HG03520 (cell line): ENCODE results near the gene APEX2.
"Not testable (repeated sequence)": the region's sequence is repeated elsewhere in the genome, so short reads cannot be mapped to it uniquely, and the experiment has no call there.

Experiments
- ATAC-seq: cut with Tn5 transposase; IDR thresholded peaks from one replicate; pipeline ENCODE4 v1.9.1; 2021; ENCODE audit warnings: mild to moderate bottlenecking, moderate library complexity; ENCODE audit not compliant: unreplicated experiment

APEX2 gene

GRCh38 chrX:55011294-55011693 is 11.1 kb downstream of the APEX2 start:
- no peak for ATAC-seq

- no peak for ATAC-seq
These were observed 14.7 kb downstream of the APEX2 start for GRCh38 chrX:55014897-55015299.

DNA sequence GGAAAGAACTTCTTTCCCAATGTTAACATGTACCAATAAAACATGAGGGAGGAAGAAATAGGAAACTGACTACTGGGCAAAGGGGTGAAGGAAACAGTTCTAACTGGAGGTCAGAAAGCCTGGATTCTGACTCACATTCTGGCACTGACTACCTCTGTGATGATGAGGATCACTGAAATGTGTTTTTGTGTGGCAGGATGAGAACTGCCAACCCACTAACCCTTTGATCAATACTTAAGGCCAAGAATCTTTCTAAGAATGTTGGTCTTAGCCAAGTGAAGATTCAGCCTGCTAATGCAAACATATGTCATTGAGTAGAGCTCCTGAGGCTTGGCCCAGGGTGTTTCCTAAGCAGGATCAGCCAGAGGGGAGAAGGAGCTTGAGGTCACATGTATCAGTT is 26.0 kb downstream of the APEX2 start:
- no peak for ATAC-seq

- ATAC-seq: no peak
These were observed 26.7 kb downstream of the APEX2 start for GRCh38 chrX:55026840-55027239.

GRCh38 chrX:55028040-55028439 is 27.9 kb downstream of the APEX2 start:
- ATAC-seq: no peak

DNA sequence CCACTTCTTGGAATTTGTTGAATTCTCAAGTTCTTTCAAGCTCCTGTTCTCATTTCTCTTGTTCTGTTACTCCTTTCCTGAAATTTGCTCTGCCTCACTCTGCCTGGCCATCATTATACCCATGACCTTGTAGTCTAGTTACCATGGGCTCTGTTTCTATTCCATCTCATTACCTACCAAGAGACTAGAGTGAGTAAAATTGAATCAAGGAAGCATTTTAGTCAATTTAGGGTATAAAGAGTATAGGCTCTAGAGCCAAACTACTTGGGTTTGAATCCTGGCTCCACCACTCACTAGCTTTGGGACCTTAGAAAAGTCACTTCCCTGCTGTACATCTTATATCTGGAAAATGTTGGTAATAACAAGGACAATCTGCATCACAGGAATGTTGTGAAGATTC is 28.4 kb downstream of the APEX2 start:
- no peak for ATAC-seq

DNA sequence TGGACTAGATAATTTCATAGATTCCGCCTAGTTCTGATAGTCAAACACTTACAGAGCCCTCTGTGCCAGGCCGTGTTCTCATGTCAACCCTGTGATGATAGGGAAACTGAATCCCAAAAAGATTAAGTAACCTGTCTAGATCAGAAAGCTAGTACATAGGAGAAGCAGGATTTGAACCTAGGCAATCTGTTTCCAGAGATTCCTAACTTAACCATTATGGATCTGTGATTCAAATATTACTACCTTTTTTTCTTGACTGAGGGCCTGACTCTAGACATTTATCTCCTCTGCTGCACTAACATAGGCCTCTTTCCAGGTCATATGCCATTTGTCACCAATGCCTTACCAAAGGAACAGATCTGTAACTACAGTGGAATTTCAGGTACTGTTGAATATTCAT is 29.1 kb downstream of the APEX2 start:
- no peak for ATAC-seq

GRCh38 chrX:55030271-55031205 is 30.4 kb downstream of the APEX2 start, which contains the start of gene ALAS2:
Gene ALAS2, minus strand, starts transcription at chrX:55030977. Its CDS starts 4,977 bp downstream, at chrX:55026000.
- no peak for ATAC-seq

GRCh38 chrX:55033429-55033828 is 33.3 kb downstream of the APEX2 start:
- no peak for ATAC-seq

DNA sequence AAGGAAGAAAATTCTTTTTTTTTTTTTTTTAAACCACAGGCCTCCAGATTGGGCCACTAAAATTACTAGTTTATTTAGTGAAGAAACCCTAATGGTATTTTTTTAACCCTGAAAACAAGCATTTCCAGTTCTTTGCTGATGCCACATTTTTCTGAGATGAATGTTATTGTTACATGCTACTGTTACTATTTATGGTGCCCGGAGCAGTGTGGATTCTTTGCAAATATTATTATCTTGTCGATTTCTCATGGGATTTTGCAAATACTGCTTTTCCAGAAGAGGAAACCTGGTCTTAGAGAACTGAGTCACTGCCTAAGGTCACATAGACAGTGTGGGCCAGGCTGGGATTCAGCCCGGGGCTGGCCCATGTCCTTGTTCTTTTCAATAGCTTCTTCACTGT is 39.3 kb downstream of the APEX2 start:
- ATAC-seq: no peak

DNA sequence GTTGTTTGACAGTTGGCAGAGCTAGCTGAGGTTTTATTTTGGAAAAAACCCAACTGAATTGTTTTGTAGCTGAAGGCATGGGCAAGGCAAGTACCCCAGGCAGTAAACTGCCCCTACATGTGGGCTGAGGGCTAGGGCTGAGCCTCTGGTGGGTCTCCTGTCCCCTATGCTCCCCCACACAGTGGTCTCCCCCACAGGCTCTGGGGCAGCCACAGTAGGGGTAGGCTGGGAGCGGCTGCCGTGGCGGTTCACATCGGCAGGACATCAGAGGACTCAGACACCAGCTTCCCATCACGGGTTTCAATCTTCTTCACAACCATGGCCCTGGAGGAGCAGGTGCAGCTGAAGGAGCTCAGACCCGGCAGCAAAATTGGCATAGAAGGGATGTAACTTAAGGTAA is 41.4 kb downstream of the APEX2 start:
- ATAC-seq: no peak

DNA sequence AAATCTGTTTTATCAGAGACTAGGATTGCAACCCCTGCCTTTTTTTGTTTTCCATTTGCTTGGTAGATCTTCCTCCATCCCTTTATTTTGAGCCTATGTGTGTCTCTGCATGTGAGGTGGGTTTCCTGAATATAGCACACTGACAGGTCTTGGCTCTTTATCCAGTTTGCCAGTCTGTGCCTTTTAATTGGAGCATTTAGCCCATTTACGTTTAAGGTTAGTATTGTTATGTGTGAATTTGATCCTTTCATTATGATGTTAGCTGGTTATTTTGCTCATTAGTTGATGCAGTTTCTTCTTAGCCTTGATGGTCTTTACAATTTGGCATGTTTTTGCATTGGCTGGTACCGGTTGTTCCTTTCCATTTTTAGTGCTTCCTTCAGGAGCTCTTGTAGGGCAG is 50.4 kb downstream of the APEX2 start:
- not testable (repeated sequence) for ATAC-seq

DNA sequence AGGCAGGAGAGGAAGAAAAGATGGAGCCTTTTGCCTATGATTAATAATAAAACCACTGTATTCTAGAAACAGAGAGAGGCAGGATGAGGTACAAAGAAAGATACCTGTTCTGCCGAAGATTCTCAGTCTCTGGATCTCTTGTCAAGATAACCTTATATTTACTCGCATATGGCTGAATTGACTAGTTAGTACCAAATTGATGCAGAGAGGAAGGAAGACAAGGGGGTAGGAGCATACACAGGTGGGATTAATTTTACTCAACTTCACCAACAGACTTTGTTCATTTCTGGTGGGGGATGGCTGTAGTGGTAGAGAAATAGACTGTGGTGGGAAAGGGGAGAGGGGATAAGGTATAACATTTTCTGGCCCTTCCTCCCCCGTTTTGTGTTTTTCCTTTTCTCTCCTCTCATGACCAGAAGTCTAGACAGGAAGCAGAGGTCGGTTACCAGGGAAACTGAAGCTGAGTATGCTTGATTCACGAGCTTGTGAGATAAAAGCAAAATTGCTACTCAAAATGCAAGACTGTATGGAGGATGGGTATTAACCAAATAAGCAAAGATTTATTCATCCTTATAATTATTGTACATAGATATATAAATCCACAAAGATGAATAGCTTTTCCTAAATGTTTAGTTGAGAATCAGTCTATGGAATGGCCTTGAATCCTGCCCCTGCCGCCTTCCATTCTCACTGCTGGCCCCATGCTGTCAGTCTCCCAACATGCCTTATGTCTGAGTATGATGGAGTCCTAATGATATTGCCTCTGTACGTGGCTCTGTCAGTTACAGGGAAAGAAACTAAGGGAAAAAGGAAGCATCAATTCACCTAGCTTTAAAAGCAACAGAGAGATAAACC is 56.9 kb downstream of the APEX2 start:
- no peak for ATAC-seq

- ATAC-seq: peak; percentile 82
These were observed 57.6 kb downstream of the APEX2 start for GRCh38 chrX:55057675-55058249.
